HG02981 (cell line): ENCODE results near the gene DNAJC11.
"Not testable (repeated sequence)": the region's sequence is repeated elsewhere in the genome, so short reads cannot be mapped to it uniquely, and the experiment has no call there.

Experiments
- ATAC-seq: cut with Tn5 transposase; IDR thresholded peaks from one replicate; pipeline ENCODE4 v1.9.1; 2021; ENCODE audit warnings: mild to moderate bottlenecking, moderate library complexity; ENCODE audit not compliant: unreplicated experiment

Gene DNAJC11

GRCh38 chr1:6695868-6696267, 5.7 kb downstream of the DNAJC11 start:
- ATAC-seq, result no peak

GRCh38 chr1:6694121-6694713, 7.4 kb downstream of the DNAJC11 start:
- ATAC-seq, result no peak

GRCh38 chr1:6692956-6693355, 8.7 kb downstream of the DNAJC11 start:
- no peak for ATAC-seq

GRCh38 chr1:6691507-6691906, 10.1 kb downstream of the DNAJC11 start:
- ATAC-seq, result no peak

- ATAC-seq, result no peak
Measured at GRCh38 chr1:6690186-6690585, 11.4 kb downstream of the DNAJC11 start.

- ATAC-seq, result no peak
Measured at GRCh38 chr1:6688757-6689156, 12.9 kb downstream of the DNAJC11 start.

- ATAC-seq, result no peak
Measured at GRCh38 chr1:6688001-6688400, 13.6 kb downstream of the DNAJC11 start.

- ATAC-seq, result no peak
Measured at GRCh38 chr1:6686294-6686693, 15.3 kb downstream of the DNAJC11 start.

GRCh38 chr1:6685381-6685780, 16.2 kb downstream of the DNAJC11 start:
- ATAC-seq, result no peak

GRCh38 chr1:6683434-6683833, 18.2 kb downstream of the DNAJC11 start:
- no peak for ATAC-seq

GRCh38 chr1:6675941-6676340, 25.7 kb downstream of the DNAJC11 start:
- ATAC-seq, result no peak

GRCh38 chr1:6674771-6675170, 26.8 kb downstream of the DNAJC11 start:
- ATAC-seq, result no peak

- ATAC-seq, result no peak
Measured at GRCh38 chr1:6673816-6674398, 27.7 kb downstream of the DNAJC11 start.

GRCh38 chr1:6672558-6672957, 29.1 kb downstream of the DNAJC11 start:
- ATAC-seq, result no peak

- no peak for ATAC-seq
Measured at GRCh38 chr1:6668503-6668902, 33.1 kb downstream of the DNAJC11 start.

- ATAC-seq, result no peak
Measured at GRCh38 chr1:6667139-6667538, 34.5 kb downstream of the DNAJC11 start.

- ATAC-seq, result no peak
Measured at GRCh38 chr1:6666696-6667095, 34.9 kb downstream of the DNAJC11 start.

- ATAC-seq, result not testable (repeated sequence)
Measured at GRCh38 chr1:6662468-6662867, 39.1 kb downstream of the DNAJC11 start.

- ATAC-seq, result no peak
Measured at GRCh38 chr1:6660415-6661049, 41.1 kb downstream of the DNAJC11 start.

GRCh38 chr1:6658359-6659060, 43.1 kb downstream of the DNAJC11 start:
- ATAC-seq, result no peak

- ATAC-seq, result no peak
Measured at GRCh38 chr1:6657138-6657537, 44.5 kb downstream of the DNAJC11 start.
